Measurements from ENCODE around the gene RTN4RL2.

Gene RTN4RL2

GRCh38 chr11:57459164-57460021, 935 bp upstream of the RTN4RL2 start:
- no peak for TF ChIP-seq CTCF (conservative IDR thresholded peaks at IDR 0.05)
- no peak overlapping the region for H3K27ac ChIP-seq

GRCh38 chr11:57460758-57461749, 726 bp downstream of the RTN4RL2 start:
- no peak for TF ChIP-seq CTCF (conservative IDR thresholded peaks at IDR 0.05)
- peak overlapping the region; percentile 62; the same call in 1 of the 2 replicates for H3K27ac ChIP-seq

GRCh38 chr11:57461841-57462489, 1.6 kb downstream of the RTN4RL2 start:
- no peak overlapping the region for H3K27ac ChIP-seq
- no peak for TF ChIP-seq CTCF (conservative IDR thresholded peaks at IDR 0.05)

- TF ChIP-seq CTCF (conservative IDR thresholded peaks at IDR 0.05), result no peak
- no peak overlapping the region for H3K27ac ChIP-seq
Observed at GRCh38 chr11:57462597-57462996, 2.3 kb downstream of the RTN4RL2 start.

GRCh38 chr11:57463671-57464538, 3.6 kb downstream of the RTN4RL2 start:
- TF ChIP-seq CTCF (conservative IDR thresholded peaks at IDR 0.05), result no peak
- H3K27ac ChIP-seq, result no peak overlapping the region

GRCh38 chr11:57464539-57465181, 4.3 kb downstream of the RTN4RL2 start:
- no peak overlapping the region for H3K27ac ChIP-seq
- TF ChIP-seq CTCF (conservative IDR thresholded peaks at IDR 0.05), result no peak
